IPS-18a (cell line): ENCODE measurements around the gene FAM180A.
"Not testable (repeated sequence)": the region's sequence is repeated elsewhere in the genome, so short reads cannot be mapped to it uniquely, and the experiment has no call there.

Experiments
- H3K27ac ChIP-seq: one replicate; pipeline ENCODE4 v1.5.1; 2013; ENCODE audit warnings: low read length
- H3K27me3 ChIP-seq: one replicate; pipeline ENCODE4 v1.6.1; 2013; ENCODE audit warnings: mild to moderate bottlenecking, low read length; ENCODE audit not compliant: control insufficient read depth, insufficient read depth
- H3K36me3 ChIP-seq: one replicate; pipeline ENCODE4 v1.6.1; 2013; ENCODE audit warnings: low read depth, low read length; ENCODE audit not compliant: control insufficient read depth
- H3K4me1 ChIP-seq: one replicate; pipeline ENCODE4 v1.6.1; 2013; ENCODE audit warnings: low read depth, low read length; ENCODE audit not compliant: control insufficient read depth
- H3K4me3 ChIP-seq: one replicate; pipeline ENCODE4 v1.5.1; 2013; ENCODE audit warnings: low read length
- H3K9ac ChIP-seq: one replicate; pipeline ENCODE4 v1.6.1; 2013; ENCODE audit warnings: mild to moderate bottlenecking, low read length, moderate library complexity
- H3K9me3 ChIP-seq: one replicate; pipeline ENCODE4 v1.6.1; 2013; ENCODE audit warnings: low read depth, low read length; ENCODE audit not compliant: control insufficient read depth

Gene FAM180A

GRCh38 chr7:135755351-135755753, 6.7 kb upstream of the FAM180A start:
- Histone ChIP-seq H3K4me1 (peaks cover 15% of the 10 kb centered on the region), H3K9ac (no peak overlapping the region), H3K27ac (no peak overlapping the region), H3K9me3 (no peaks in the 10 kb centered on the region), H3K36me3 (no peaks in the 10 kb centered on the region), H3K4me3 (no peak overlapping the region), H3K27me3 (no peaks in the 10 kb centered on the region)

GRCh38 chr7:135753616-135754413, 5.2 kb upstream of the FAM180A start:
- Histone ChIP-seq H3K36me3 (no peaks in the 10 kb centered on the region), H3K9ac (no peak overlapping the region), H3K27me3 (no peaks in the 10 kb centered on the region), H3K9me3 (no peaks in the 10 kb centered on the region), H3K4me3 (no peak overlapping the region), H3K4me1 (peaks cover 15% of the 10 kb centered on the region), H3K27ac (no peak overlapping the region)

DNA sequence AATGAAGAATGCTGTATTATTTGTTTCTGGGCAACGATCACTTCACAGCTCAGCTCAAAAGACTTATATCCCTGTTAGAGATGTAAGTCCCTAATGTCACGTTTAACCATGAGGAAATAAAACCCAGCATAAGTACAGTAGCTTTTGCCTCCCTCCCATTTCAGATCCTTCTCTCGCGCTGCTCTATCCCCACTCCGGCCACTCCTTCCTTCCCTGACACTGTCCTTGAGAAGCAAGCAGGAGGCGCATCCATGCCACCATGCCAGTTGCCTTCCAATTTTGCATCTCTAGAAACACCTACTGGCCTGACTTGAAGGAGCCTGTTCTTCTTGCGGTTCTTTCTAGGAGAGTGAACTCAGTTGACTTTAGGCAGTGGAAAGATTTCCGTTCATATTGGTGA, 1.2 kb downstream of the FAM180A start:
- no peaks in the 10 kb centered on the region for H3K4me1 ChIP-seq

DNA sequence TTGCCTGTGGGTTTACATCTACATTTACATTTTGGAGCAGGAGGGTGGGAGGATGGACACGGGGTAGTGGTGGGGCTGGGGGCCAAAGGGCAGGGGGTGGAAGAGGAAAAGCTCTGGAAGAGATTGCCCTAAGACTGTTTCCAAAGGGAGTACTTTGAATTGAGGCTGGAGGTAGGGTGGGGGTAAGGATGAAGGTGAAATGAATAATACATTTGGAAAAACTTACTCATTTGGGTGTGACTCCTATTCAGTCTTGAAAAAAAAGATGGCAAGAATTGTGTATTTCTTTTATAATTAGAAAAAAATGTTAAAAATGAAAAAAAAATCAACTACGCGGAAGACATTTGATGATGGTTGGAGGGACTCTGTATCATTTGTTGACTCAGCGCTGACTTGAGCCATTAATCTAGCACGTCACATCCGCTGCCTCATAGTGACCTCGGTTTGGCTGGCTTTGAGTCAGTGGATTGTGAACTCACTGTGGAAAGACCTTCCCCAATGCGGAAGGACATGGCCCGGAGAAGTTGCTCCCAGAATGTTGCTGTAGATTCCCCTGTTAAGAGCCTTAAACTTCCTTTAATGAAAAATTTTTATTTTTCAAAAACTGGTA, 2.8 kb downstream of the FAM180A start:
- no peak overlapping the region for H3K27ac ChIP-seq
- H3K9me3 ChIP-seq = no peaks in the 10 kb centered on the region
- H3K36me3 ChIP-seq = no peaks in the 10 kb centered on the region
- no peaks in the 10 kb centered on the region for H3K27me3 ChIP-seq
- no peaks in the 10 kb centered on the region for H3K4me1 ChIP-seq
- H3K4me3 ChIP-seq = no peak overlapping the region
- no peak overlapping the region for H3K9ac ChIP-seq

More for the DNA sequence above, 1.2 kb downstream of the FAM180A start:
- Histone ChIP-seq H3K9me3 (no peaks in the 10 kb centered on the region), H3K4me3 (no peak overlapping the region), H3K27me3 (no peaks in the 10 kb centered on the region), H3K9ac (no peak overlapping the region), H3K27ac (no peak overlapping the region), H3K36me3 (no peaks in the 10 kb centered on the region)

GRCh38 chr7:135744938-135745702, 3.5 kb downstream of the FAM180A start:
- no peaks in the 10 kb centered on the region for H3K4me1 ChIP-seq
- no peak overlapping the region for H3K27ac ChIP-seq
- no peak overlapping the region for H3K9ac ChIP-seq
- no peak overlapping the region for H3K4me3 ChIP-seq
- H3K9me3 ChIP-seq = no peaks in the 10 kb centered on the region
- H3K27me3 ChIP-seq = no peaks in the 10 kb centered on the region
- no peaks in the 10 kb centered on the region for H3K36me3 ChIP-seq

DNA sequence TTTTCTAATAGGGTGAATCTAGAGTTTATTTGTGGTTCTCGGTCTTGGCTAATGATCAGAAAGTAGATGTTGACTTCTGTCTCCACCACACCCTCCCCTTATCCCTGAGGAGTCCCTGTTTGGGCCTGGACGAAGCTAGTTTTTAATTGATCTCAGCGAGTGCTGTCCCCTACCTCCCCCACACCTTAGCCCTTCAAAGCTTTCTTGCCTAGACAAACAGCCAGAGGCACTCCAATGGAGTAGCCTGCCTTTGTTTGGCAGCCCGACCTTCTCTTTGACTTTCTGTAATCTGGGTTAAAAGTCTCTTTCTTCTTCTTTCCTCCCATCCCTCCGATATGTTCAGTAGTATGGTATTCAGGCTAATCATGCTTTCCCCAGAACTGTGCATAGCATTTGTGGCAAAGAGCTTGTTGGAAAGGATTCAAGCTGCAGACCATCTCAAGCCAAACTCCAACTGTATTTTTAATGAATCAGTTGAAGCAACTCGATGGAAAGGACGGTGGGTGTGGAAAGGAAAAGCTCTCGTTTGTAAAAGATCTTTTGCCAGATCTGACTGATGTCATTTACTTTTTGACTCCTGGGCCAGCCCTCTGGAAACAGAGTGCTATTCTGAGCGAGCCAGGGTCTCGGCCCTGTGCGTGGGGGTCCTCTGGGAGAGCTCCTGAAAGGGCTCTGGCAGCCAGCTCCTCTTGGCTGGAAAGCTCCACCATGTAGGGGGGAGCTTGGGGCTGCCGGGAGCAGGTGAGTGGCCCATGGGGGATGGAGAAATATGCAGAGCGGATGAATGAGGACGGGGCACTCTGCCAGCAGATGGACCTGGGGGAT, 4.5 kb downstream of the FAM180A start:
- Histone ChIP-seq H3K9ac (no peak overlapping the region), H3K27ac (no peak overlapping the region), H3K27me3 (no peaks in the 10 kb centered on the region), H3K4me3 (no peak overlapping the region), H3K36me3 (no peaks in the 10 kb centered on the region), H3K4me1 (no peaks in the 10 kb centered on the region), H3K9me3 (no peaks in the 10 kb centered on the region)

GRCh38 chr7:135742371-135742770, 6.2 kb downstream of the FAM180A start:
- H3K36me3 ChIP-seq = no peaks in the 10 kb centered on the region
- H3K4me1 ChIP-seq = no peaks in the 10 kb centered on the region
- H3K9me3 ChIP-seq = no peaks in the 10 kb centered on the region
- H3K9ac ChIP-seq = no peak overlapping the region
- H3K4me3 ChIP-seq = no peak overlapping the region
- no peaks in the 10 kb centered on the region for H3K27me3 ChIP-seq
- H3K27ac ChIP-seq = no peak overlapping the region

DNA sequence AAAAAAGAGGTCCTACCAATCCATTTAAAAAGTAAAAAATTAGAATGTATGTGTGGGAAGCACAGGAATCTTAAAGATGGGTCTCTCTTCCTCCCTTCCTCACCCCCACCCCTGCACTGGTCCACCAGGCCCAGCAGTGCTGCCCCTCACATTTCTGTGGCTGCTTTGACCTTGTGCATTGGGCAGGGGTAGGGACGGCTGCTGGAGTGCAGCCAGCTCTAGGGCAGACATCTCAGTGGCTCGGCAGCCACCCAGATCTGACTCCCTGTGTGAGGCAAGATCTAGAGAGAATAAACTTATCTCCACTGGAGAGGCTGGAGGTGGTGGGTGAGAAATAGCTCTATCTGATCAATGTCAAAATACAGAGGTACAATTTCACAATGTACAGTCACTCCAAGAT, 6.7 kb downstream of the FAM180A start:
- Histone ChIP-seq H3K9me3 (no peaks in the 10 kb centered on the region), H3K36me3 (no peaks in the 10 kb centered on the region), H3K9ac (no peak overlapping the region), H3K27me3 (no peaks in the 10 kb centered on the region), H3K4me1 (no peaks in the 10 kb centered on the region), H3K27ac (no peak overlapping the region), H3K4me3 (no peak overlapping the region)

GRCh38 chr7:135740889-135741288, 7.7 kb downstream of the FAM180A start:
- Histone ChIP-seq H3K27me3 (no peaks in the 10 kb centered on the region), H3K4me3 (no peak overlapping the region), H3K36me3 (no peaks in the 10 kb centered on the region), H3K9me3 (no peaks in the 10 kb centered on the region), H3K9ac (no peak overlapping the region), H3K27ac (no peak overlapping the region), H3K4me1 (no peaks in the 10 kb centered on the region)

DNA sequence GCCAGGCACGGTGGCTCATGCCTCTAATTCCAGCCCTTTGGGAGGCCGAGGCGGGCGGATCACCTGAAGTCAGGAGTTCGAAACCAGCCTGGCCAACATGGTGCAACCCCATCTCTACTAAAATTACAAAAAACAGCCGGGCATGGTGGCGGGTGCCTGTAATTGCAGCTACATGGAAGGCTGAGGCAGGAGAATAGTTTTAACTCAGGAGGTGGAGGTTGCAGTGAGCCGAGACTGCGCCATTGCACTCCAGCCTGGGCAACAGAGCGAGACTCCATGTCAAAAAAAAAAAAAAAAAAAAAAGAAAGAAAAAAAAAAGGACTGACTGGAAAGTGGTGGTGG, 11.3 kb downstream of the FAM180A start:
- H3K4me1 ChIP-seq, H3K4me3 ChIP-seq, H3K36me3 ChIP-seq, H3K9me3 ChIP-seq, H3K27ac ChIP-seq, H3K27me3 ChIP-seq, H3K9ac ChIP-seq: not testable (repeated sequence)

GRCh38 chr7:135736586-135737305, 11.9 kb downstream of the FAM180A start:
- Histone ChIP-seq H3K9me3 (no peaks in the 10 kb centered on the region), H3K4me1 (no peaks in the 10 kb centered on the region), H3K36me3 (no peaks in the 10 kb centered on the region), H3K27ac (no peak overlapping the region), H3K4me3 (no peak overlapping the region), H3K9ac (no peak overlapping the region), H3K27me3 (no peaks in the 10 kb centered on the region)
